ENCODE measurements around the gene FTO. TPM values are rescaled to one million over a fixed set of nuclear protein-coding genes. Genes with fewer than 3 reads are reported as not detected.
A peak's percentile ranks its signal among the peaks of the same experiment; 100 is the strongest.

The FTO gene
- total RNA-seq, 1 experiment from 2014 or later = 78.3 TPM

DNA sequence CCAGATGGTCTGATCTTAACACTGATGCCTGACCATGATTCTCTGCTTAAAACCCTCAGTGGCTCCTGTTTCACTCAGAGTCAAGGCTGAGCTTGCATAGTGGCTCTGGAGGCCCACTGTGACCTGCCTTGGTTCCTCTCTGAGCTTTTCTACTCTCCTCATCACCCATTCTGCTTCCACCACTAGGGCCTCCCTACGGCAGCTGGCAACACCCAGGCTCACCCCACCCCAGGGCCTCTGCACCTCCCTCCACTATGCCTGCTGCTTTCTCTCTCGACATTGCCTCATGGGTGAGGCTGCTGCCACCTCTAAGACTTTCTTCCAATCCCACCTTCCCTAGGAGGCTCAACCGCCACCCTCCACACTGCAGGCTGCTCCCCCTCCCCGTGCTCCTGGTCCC is 455.0 kb downstream of the FTO start:
- H3K27me3 Mint-ChIP-seq (ENCODE audit: insufficient read depth, unreplicated experiment) = no peaks in the 10 kb centered on the region
- CTCF ChIA-PET = interaction anchor here (0.6 kb wide), 1 partner anchor 9 kb away, joined by 3 read pairs; no protein-coding TSS in a partner anchor

GRCh38 chr16:54159490-54160080 is 455.6 kb downstream of the FTO start:
- DNase-seq = no peak

More for the DNA sequence above, 455.0 kb downstream of the FTO start:
- intact Hi-C loops (cut with micrococcal nuclease; ENCODE audit: unreplicated experiment) = no loop called here
- no peaks in the 10 kb centered on the region for H3K36me3 Mint-ChIP-seq (ENCODE audit: insufficient read depth, unreplicated experiment)
- Histone ChIP-seq H3K4me1 (0 out of 2 replicates have a peak, but pooled peaks cover 14% of the 10 kb centered on the region), H3K4me3 (ENCODE audit: low read depth, low read length) (no peak overlapping the region), H3K9me3 (no peaks in the 10 kb centered on the region), H3K27me3 (replicated peaks; ENCODE audit: control insufficient read depth, insufficient read depth, low read length) (no peaks in the 10 kb centered on the region), H3K36me3 (ENCODE audit: control insufficient read depth, insufficient read depth, low read length) (no peaks in the 10 kb centered on the region)
- TF ChIP-seq, protein P1, sequence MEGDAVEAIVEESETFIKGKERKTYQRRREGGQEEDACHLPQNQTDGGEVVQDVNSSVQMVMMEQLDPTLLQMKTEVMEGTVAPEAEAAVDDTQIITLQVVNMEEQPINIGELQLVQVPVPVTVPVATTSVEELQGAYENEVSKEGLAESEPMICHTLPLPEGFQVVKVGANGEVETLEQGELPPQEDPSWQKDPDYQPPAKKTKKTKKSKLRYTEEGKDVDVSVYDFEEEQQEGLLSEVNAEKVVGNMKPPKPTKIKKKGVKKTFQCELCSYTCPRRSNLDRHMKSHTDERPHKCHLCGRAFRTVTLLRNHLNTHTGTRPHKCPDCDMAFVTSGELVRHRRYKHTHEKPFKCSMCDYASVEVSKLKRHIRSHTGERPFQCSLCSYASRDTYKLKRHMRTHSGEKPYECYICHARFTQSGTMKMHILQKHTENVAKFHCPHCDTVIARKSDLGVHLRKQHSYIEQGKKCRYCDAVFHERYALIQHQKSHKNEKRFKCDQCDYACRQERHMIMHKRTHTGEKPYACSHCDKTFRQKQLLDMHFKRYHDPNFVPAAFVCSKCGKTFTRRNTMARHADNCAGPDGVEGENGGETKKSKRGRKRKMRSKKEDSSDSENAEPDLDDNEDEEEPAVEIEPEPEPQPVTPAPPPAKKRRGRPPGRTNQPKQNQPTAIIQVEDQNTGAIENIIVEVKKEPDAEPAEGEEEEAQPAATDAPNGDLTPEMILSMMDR (IDR thresholded peaks at IDR 0.05; ENCODE audit: insufficient read depth in 1 of 2, low read depth in 1 of 2, low read length in 1 of 2, severe bottlenecking in 1 of 2, unreplicated experiment in 1 of 2) = no peak
- H3K9me3 Mint-ChIP-seq (ENCODE audit: unreplicated experiment) = peaks cover 34% of the 10 kb centered on the region
- H3K4me3 Mint-ChIP-seq (ENCODE audit: unreplicated experiment) = no peak overlapping the region
- peaks cover 12% of the 10 kb centered on the region for H3K4me1 Mint-ChIP-seq (ENCODE audit: low read depth, unreplicated experiment)
- no TSS peak for BruUV-seq (replicated peaks)
- POLR2A ChIA-PET = no interaction called here
- H3K27ac Mint-ChIP-seq (ENCODE audit: unreplicated experiment) = peak overlapping the region; percentile 51
- DNase-seq = no peak

DNA sequence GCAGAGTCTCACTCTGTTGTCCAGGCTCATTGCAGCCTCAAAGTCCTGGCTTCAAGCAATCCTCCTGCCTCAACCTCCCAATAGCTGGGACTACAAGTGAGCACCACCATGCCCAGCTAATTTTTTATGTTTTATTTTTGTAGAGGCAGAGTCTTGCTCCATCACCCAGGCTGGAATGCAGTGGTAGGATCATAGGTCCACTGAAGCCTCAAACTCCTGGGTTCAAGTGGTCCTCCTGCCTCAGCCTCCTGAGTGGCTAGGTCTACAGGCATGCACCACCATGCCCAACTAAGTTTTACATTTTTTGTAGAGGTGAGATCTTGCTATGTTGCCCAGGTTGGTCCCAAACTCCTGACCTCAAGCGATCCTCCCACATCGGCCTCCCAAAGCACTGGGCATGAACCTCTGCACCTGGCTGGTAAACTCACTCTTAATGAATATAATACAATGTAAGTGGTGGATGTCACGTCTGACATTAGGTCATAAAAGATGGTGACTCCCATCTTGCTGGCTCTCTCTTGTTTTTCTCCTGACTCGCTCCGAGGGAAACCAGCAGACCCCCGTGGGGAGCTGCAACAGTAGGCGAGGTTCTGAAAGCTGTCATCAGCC is 456.4 kb downstream of the FTO start:
- CTCF ChIA-PET = interaction anchor here (0.6 kb wide), 1 partner anchor 659 kb away, joined by 3 read pairs; no protein-coding TSS in a partner anchor

More at GRCh38 chr16:54159490-54160080, 455.6 kb downstream of the FTO start:
- Histone ChIP-seq H3K4me3 (ENCODE audit: low read depth, low read length) (no peak overlapping the region), H3K36me3 (ENCODE audit: control insufficient read depth, insufficient read depth, low read length) (no peaks in the 10 kb centered on the region), H3K9me3 (no peaks in the 10 kb centered on the region), H3K27me3 (replicated peaks; ENCODE audit: control insufficient read depth, insufficient read depth, low read length) (no peaks in the 10 kb centered on the region), H3K4me1 (peaks cover 14% of the 10 kb centered on the region; the same call in 1 of the 2 replicates)
- no peaks in the 10 kb centered on the region for H3K36me3 Mint-ChIP-seq (ENCODE audit: insufficient read depth, unreplicated experiment)
- TF ChIP-seq, protein P1 (IDR thresholded peaks at IDR 0.05; ENCODE audit: insufficient read depth in 1 of 2, low read depth in 1 of 2, low read length in 1 of 2, severe bottlenecking in 1 of 2, unreplicated experiment in 1 of 2) = no peak
- peak overlapping the region; percentile 51 for H3K27ac Mint-ChIP-seq (ENCODE audit: unreplicated experiment)
- POLR2A ChIA-PET = no interaction called here
- peaks cover 12% of the 10 kb centered on the region for H3K4me1 Mint-ChIP-seq (ENCODE audit: low read depth, unreplicated experiment)
- no peaks in the 10 kb centered on the region for H3K27me3 Mint-ChIP-seq (ENCODE audit: insufficient read depth, unreplicated experiment)
- intact Hi-C loops (cut with micrococcal nuclease; ENCODE audit: unreplicated experiment) = no loop called here
- peaks cover 34% of the 10 kb centered on the region for H3K9me3 Mint-ChIP-seq (ENCODE audit: unreplicated experiment)
- CTCF ChIA-PET = interaction anchor here (0.6 kb wide), 1 partner anchor 660 kb away, joined by 3 read pairs; no protein-coding TSS in a partner anchor
- no peak overlapping the region for H3K4me3 Mint-ChIP-seq (ENCODE audit: unreplicated experiment)
- no TSS peak for BruUV-seq (replicated peaks)

More for the DNA sequence above, 456.4 kb downstream of the FTO start:
- no peaks in the 10 kb centered on the region for H3K9me3 ChIP-seq
- peaks cover 21% of the 10 kb centered on the region; the same call in 1 of the 2 replicates for H3K4me1 ChIP-seq
- no peak for DNase-seq
- H3K36me3 Mint-ChIP-seq (ENCODE audit: insufficient read depth, unreplicated experiment) = no peaks in the 10 kb centered on the region
- TF ChIP-seq, protein P1 (IDR thresholded peaks at IDR 0.05; ENCODE audit: insufficient read depth in 1 of 2, low read depth in 1 of 2, low read length in 1 of 2, severe bottlenecking in 1 of 2, unreplicated experiment in 1 of 2) = no peak
- no peak overlapping the region for H3K27ac Mint-ChIP-seq (ENCODE audit: unreplicated experiment)
- peaks cover 31% of the 10 kb centered on the region for H3K9me3 Mint-ChIP-seq (ENCODE audit: unreplicated experiment)
- peaks cover 19% of the 10 kb centered on the region for H3K4me1 Mint-ChIP-seq (ENCODE audit: low read depth, unreplicated experiment)
- no peaks in the 10 kb centered on the region for H3K27me3 ChIP-seq (replicated peaks; ENCODE audit: control insufficient read depth, insufficient read depth, low read length)
- no peaks in the 10 kb centered on the region for H3K27me3 Mint-ChIP-seq (ENCODE audit: insufficient read depth, unreplicated experiment)
- no TSS peak for BruUV-seq (replicated peaks)
- POLR2A ChIA-PET = no interaction called here
- no peak overlapping the region for H3K4me3 Mint-ChIP-seq (ENCODE audit: unreplicated experiment)
- no peaks in the 10 kb centered on the region for H3K36me3 ChIP-seq (ENCODE audit: control insufficient read depth, insufficient read depth, low read length)
- intact Hi-C loops (cut with micrococcal nuclease; ENCODE audit: unreplicated experiment) = no loop called here
- H3K4me3 ChIP-seq (ENCODE audit: low read depth, low read length) = no peak overlapping the region
